Gastrocnemius medialis (tissue), 4 donors: ENCODE results near the gene B4GALNT2.
"Not testable (repeated sequence)": the region's sequence is repeated elsewhere in the genome, so short reads cannot be mapped to it uniquely, and the experiment has no call there.

ENCODE experiments used
- CTCF ChIP-seq, 5 experiments: fragments of 450-650 bp in 3 of 5; fragments of 200-600 bp in 2 of 5; sonication (generic) in 2 of 5; IDR thresholded peaks in 4 of 5; conservative IDR thresholded peaks in 1 of 5; 1 replicate in 4 of 5; 2 replicates in 1 of 5; pipeline ENCODE4 v1.5.1; 2016 to 2019; ENCODE audit warnings: antibody characterized with exemption in 5 of 5, mild to moderate bottlenecking in 3 of 5, moderate library complexity in 3 of 5
- POLR2A ChIP-seq, 2 donors: fragments of 450-650 bp; IDR thresholded peaks; one replicate each; pipeline ENCODE4 v1.6.1; 2017; ENCODE audit warnings: antibody characterized with exemption in 2 of 2, mild to moderate bottlenecking in 2 of 2, moderate library complexity in 2 of 2

GRCh38 chr17:49175978-49176377 lies 43.4 kb downstream of the B4GALNT2 start:
- not testable (repeated sequence) for TF ChIP-seq POLR2A (IDR thresholded peaks at IDR 0.05); CTCF (IDR thresholded peaks at IDR 0.05 in 4 of 5, conservative IDR thresholded peaks at IDR 0.05 in 1 of 5)
